ENCODE measurements around the gene SHISAL1. TPM values are rescaled to one million over a fixed set of nuclear protein-coding genes. Genes with fewer than 3 reads are reported as not detected.

The SHISAL1 gene
- total RNA-seq, 1 experiment from 2014 or later: 0.32 TPM

DNA sequence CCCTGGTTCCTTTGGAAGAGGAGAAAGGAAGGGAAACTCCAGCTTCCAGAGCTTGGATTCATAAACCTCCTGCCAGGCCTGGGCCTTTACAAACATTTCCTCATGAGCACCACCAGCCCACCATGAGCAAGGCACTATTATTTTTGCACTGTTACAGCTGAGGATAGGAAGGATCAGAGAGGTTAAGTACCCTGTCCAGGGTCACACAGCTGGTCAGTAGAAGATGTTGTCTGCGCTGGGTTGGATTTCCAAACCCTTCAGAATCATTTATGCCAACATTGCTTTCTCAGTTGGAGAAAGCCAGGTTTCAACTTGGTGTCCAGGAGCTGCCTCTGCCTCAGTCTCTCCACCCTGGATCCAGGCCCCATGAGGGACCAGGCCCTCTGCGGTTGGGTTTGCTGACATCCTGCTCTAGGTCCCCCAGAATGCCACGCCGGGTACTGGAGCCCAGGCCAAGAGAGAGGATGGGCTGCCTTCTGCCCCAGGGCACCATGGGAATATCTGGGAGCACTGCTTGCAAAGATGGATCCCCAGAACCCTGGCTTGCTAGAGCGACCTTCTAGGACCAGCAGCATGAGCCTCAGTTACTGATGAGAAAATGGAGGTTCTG, 29.7 kb upstream of the SHISAL1 start:
- no peak for DNase-seq (ENCODE audit: low read depth)

GRCh38 chr22:44341431-44342346, 28.9 kb upstream of the SHISAL1 start:
- DNase-seq (ENCODE audit: low read depth): no peak

- DNase-seq (ENCODE audit: low read depth): no peak
Observed at GRCh38 chr22:44340271-44341239, 27.8 kb upstream of the SHISAL1 start.

GRCh38 chr22:44338906-44339305, 26.2 kb upstream of the SHISAL1 start:
- no peak for DNase-seq (ENCODE audit: low read depth)

GRCh38 chr22:44338177-44338810, 25.5 kb upstream of the SHISAL1 start:
- DNase-seq (ENCODE audit: low read depth): no peak

DNA sequence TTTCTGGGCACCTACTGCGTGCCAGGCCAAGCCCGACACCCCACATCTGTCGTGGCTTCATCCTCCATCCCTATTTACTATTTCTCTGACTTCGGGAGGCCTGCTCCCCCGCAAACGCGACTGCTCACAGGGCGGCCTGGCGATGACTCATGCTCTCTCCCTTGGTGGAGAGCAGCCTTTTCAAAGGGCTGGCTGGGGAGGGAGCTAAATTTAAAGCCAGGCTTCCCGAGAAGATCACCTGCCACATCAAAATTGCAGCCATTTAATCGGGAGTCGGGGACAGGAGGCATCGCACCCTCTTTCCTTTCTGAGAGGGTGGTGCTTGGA, 24.9 kb upstream of the SHISAL1 start:
- peak; percentile 68 for DNase-seq (ENCODE audit: low read depth)

DNA sequence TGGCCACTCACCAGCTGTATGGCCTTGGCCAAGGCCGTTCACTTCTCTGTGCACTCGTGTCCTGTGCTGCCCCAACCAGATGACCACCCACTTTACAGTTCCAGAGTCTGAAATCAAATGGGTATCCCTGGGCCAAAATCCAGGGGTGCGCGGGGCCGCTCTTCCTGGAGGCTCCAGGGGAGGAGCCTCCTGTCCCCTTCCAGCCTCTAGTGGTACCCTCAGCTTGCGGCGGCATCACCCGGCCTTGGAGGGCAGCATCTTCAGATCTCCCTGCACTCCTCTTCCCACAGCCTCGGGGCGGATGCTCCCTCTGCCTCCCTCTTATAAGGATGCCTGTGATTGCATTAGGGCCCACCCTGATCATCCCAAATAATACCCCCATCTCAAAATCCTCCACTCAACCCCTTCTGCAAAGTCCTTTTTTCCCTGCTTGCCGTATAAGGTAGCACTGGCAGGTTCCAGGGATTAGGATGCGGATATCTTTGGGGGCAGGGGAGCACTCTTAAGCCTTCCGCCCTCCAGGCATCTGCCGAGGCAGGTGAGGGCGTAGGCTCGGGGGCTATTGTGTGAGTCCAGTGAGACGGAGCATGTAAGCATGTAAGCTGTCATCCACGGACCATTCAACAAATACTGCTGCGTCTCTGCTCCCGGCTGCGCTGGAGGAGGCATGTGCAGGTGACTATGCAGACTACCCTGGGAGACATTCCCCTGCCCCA, 24.4 kb upstream of the SHISAL1 start:
- no peak for DNase-seq (ENCODE audit: low read depth)

DNA sequence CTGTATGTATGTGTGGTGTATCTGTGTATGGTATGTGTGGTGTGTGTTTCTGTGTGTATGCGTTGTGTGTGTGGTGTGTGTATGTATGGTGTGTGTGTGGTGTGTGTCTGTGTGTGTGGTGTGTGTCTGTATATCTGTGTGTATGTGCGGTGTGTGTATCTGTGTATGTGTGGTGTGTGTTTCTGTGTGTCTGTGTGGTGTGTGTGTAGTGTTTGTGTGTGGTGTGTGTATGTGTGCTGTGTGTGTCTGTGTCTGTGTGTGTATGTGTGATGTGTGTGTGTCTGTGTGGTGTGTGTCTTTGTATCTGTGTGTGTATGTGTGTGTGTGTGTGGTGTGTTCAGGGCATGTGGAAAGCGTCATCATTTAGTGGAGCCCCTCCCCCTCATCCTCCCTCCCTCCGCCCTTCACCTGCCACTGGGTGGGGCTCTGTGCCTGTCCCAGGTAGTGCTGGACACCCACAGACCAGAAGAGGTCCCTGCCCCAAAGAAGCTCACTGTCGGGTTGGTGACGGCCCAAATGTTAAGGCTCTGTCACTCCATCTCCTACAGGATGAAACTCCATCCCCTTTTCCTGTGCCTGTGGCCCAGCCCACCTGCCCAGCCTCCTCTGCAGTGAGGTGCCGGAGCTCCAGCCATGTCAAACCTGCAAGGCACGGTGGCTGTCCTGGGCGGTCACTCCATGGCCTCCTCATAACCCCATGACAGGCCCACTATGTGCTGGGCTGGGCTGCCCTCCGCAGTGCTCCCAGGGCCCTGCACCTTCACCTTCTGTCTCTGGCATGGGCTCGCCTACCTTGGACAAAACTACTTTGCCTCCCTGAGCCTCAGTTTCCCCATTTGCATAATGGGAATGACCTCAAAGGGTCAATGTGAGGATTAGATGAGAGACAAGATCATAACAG, 23.4 kb upstream of the SHISAL1 start:
- no peak for DNase-seq (ENCODE audit: low read depth)

DNA sequence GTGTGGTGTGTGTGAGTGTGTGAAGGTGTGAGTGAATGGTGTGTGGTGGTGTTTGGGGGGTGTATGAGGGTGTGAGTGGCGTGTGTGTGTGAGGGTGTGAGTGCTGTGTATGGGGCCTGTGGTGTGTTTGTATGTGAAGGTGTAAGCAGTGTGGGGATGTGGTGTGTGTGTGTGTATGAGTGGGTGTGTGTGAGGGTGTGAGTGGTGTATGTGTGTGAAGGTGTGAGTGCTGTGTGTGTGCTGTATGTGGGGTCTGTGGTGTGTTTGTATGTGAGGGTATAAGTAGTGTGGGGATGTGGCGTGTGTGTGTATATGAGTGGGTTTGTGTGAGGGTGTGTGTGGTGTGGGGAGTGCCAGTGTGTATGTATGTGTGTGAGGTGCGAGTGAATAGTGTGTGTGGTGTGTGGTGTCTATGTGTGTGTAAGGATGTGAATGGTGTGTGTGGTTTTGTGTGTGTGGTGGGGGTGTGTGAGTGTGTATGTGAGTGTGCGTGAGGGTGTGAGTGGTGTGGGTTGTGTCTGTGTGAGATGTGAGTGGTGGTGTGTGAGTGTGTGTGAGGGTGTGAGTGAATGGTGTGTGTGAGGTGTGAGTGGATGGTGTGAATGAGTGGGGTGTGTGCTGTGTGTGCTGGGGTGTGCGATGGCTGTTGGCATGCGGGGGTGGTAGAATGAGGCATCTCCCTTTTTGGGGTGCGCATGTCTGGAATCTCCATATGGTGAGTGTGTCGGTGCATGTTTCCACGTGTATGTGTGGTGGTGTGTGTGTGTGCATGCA, 22.5 kb upstream of the SHISAL1 start:
- DNase-seq (ENCODE audit: low read depth): no peak

DNA sequence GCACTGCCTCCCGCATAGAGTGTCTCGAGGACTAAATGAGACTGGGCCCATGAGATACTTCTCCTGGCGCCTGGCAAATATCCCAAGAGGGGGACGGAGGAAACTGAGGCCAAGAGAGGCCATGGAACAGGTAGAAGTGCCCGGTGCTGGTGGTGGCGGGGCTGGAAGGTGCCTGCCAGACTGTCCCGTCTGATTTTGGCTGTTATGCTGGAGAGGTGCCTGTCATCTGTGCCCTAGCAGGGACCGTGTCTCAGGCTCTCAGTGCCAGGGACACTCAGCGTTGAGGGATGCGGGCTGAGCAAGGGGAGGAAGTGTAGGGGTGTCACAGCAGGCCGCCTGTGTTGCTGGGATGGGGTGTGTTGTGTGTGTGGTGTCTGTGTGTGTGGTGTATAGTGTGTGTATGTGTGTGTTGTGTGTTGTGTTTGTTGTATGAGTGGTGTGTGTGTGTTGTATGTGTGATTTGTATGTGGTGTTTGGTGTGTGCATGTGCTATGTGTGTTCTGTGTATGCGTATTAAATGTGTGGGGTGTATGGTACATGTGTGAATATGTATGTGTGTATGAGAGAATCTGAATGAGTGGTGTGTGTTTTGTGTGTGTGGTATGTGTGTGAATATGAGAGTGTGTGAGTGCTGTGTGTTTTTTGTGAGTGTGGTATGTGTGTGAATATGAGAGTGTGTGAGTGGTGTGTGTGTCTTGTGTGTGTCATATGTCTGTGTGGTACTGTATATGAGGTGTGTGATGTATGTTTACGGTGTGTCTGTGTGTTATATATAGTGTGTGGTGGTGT, 21.3 kb upstream of the SHISAL1 start:
- DNase-seq (ENCODE audit: low read depth): no peak

- no peak for DNase-seq (ENCODE audit: low read depth)
Observed at GRCh38 chr22:44332946-44333345, 20.2 kb upstream of the SHISAL1 start.

DNA sequence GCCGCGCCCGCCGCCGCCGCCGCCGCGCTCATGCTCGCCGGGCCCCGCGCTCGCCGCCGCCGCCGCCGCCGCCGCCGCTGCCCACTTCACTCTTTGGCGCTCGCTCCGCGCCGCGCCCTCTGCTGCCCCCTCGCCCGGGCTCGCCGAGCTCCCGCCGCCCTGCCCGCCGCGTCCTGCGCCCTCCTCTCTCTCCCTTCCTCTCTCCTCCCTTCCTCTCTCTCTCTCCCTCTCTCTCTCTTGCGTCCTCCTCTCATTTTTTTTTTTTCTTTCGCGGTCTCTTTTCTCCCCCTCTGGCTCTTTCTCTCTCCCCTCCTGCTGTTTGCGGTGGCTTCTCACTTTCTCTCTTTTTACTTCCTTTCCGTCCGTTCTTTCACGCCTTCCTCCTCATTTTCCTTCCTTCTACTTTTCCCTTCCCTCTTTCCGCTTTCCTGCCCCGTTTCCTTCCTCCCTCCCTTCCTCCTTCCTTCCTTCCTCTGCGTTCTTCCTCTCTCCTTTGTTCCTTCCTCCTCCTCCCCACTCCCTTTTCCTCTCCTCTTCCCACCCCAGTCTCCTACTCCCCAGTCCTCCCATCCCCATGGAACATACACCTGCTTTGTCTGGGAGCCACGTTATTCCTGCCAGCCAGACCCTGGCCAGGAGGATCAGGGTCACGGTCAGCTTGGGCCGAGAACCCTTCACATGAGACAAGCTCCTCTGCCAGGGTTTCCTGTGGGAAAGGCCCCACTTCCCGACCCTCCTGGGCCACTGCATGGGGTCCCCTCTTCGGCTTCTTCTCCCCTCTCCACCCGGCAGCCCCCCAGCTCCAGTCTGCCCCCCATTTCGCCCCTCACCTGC, 19.3 kb upstream of the SHISAL1 start:
- no peak for DNase-seq (ENCODE audit: low read depth)

DNA sequence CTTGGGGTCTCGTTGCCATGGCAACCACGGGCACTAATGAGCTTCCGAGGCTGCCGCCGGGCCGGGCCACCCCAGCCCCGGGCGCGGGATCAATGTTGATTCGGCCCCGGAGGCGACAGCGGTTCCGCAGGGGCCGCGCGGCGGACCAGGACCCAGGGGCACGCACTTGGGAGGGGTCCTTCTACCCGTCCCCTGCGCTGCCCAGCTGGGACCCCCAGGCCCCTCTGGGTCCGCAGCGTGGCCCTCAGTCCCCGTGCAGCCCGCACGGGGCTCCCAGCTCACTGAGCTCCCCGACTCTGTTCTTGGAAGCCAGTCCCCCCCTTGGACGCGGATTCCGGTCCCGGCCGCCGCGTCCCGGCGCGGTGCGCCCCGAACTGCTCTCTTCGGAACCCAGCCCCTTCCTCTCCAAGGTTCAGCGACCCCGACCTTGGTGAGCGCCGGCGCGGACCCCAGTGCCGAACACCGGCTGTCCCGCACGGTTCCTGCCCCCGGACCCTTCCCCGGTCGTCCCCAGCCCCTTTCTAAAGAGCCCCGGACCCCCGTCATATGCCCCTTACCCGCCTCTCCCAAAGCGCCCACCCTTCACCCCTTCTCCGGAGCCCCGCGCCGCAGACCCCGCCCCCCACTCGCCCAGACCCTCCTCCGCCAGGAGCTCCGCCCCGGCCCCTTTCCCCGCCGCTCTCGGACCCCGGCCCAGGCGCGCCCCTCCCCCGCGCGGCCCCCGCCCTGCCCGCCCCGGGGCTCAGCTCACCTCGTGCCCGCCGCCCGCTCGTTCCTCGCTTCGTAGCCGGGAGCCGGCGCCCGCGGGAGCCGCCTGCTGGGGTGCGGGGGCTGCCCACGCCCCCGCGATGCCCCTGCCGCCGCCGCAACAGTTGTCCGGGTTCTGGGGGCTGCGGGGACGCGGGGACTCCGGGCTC, 18.3 kb upstream of the SHISAL1 start:
- DNase-seq (ENCODE audit: low read depth): no peak

DNA sequence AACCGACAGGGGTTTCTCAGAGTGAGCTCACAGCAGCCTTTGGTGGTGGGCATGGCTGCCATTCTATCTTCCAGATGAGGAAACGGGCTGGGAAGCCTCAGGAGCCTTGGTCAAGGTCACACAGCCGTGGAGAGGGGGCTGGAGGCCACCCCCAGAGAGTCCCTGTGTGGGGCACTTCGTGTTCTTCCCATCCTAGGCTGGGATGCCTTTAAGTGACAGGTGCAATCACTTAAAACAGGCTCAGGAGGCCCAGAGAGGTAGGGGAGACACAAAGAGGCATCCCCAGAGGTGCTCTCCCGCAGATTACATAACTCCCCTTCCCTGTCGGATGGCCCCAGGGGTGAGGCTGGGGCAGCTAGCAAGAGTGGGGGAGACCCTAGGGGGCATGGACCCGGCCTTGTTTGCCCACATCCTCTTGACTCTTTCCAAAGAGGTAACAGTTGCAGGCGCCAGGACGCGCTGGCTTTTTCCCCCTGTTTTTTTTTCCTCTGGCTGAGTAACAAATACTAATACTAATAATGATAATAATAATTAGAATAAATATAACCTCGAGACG, 17.5 kb upstream of the SHISAL1 start:
- no peak for DNase-seq (ENCODE audit: low read depth)

DNA sequence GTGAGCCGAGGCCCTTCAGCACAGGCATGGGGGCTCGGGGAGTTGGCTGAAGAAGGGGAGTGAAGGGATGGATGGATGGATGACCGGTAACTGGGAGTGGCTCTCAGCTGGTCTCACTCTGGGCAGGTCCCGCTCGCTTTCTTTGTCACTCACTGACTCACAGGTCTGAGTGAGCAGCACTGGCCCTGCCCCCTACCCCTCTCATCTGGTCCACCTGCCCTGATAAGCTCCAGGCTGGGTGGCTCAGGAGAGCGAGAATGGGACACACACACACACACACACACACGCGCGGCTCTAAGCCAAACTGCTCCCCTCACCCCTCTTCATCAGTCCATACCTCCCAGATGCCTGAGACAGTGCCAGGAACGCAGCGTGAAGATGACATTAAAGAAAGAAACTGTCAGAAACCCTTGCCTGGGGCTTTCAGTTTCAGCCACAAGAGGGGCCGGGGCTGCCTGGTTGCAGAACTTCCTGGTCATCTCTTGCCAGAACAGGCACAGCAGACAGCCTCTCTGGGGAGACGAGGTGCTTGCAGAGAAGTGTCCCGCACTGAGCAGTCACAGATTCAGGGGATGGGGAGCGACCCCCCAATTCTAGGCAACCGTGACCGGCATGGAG, 16.5 kb upstream of the SHISAL1 start:
- DNase-seq (ENCODE audit: low read depth): no peak

DNA sequence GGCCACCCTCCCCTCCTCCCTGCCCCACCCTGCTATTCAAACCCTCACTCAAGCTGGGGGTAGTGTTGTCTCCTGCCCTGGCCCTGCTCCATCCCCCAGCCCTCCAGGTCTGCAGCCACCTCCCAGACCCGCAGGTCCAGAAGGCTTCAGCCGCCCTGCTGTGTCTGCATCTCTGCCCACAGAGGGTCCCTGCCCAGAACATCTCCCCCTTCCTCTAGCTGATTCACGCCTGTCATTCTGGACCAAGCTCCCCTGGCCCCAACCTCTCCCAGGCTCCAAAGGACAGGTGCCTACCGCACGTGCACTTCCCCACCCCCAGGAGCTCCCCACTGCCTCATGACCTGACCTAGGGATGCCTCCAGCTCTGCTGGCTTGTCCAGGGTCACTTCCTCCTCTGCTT, 16.0 kb upstream of the SHISAL1 start:
- no peak for DNase-seq (ENCODE audit: low read depth)
